ENCODE data around the gene ALDOC. TPM values are rescaled to one million over a fixed set of nuclear protein-coding genes. Genes with fewer than 3 reads are reported as not detected.

ALDOC gene
- total RNA-seq, 3 donors from 2014 or later = 19.7 to 191 (median 40.7) TPM

DNA sequence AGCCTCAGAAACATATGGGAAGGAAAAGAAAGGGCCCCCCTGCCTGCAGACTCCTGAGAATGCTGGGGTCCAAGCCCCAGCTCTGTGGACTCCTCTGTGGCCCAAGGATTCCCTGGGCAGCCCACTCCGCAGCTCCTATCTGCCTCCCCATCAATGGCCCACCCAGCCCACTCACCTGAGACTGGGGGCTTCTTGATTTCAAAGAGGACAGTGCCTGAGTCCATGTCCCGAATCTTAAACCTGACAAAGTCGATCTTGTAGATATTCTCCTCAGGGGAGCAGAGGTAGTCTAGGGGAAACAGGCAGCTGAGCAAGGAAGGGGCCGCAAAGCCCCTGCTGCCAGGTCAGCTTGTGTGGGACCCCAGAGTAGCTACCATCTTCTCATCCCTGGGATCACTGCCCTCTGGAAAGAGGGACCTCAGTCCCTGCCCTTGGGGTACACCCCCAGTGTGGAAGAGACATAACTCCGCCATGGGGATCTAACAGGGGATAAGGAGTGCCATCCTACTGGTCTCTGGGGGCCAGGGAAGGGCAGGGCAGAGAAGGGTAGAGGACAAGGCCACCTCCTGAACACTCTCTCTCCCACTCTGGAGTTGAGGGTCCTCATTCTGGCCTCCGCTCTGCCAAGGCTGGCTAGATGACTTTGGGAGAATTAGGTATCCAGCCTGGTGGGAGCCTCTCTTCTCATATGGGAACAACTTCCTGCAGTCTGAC, 28.1 kb downstream of the ALDOC start:
- H3K27me3 ChIP-seq = no peaks in the 10 kb centered on the region
- no peak overlapping the region for H3K27ac ChIP-seq
- H3K4me3 ChIP-seq = no peak overlapping the region
- no peaks in the 10 kb centered on the region for H3K9me3 ChIP-seq
- DNase-seq (ENCODE audit: low spot score in 2 of 2) = no peak
- TF ChIP-seq POLR2A (IDR thresholded peaks at IDR 0.05) = no peak
- TF ChIP-seq, protein P1, sequence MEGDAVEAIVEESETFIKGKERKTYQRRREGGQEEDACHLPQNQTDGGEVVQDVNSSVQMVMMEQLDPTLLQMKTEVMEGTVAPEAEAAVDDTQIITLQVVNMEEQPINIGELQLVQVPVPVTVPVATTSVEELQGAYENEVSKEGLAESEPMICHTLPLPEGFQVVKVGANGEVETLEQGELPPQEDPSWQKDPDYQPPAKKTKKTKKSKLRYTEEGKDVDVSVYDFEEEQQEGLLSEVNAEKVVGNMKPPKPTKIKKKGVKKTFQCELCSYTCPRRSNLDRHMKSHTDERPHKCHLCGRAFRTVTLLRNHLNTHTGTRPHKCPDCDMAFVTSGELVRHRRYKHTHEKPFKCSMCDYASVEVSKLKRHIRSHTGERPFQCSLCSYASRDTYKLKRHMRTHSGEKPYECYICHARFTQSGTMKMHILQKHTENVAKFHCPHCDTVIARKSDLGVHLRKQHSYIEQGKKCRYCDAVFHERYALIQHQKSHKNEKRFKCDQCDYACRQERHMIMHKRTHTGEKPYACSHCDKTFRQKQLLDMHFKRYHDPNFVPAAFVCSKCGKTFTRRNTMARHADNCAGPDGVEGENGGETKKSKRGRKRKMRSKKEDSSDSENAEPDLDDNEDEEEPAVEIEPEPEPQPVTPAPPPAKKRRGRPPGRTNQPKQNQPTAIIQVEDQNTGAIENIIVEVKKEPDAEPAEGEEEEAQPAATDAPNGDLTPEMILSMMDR (IDR thresholded peaks at IDR 0.05) = no peak
- H3K4me1 ChIP-seq = peaks cover 0 to 10% of the 10 kb centered on the region in 2 donors
- no peaks in the 10 kb centered on the region for H3K36me3 ChIP-seq
- intact Hi-C loops (cut with DNase I; ENCODE audit: low total_unique reads) = no loop called here

DNA sequence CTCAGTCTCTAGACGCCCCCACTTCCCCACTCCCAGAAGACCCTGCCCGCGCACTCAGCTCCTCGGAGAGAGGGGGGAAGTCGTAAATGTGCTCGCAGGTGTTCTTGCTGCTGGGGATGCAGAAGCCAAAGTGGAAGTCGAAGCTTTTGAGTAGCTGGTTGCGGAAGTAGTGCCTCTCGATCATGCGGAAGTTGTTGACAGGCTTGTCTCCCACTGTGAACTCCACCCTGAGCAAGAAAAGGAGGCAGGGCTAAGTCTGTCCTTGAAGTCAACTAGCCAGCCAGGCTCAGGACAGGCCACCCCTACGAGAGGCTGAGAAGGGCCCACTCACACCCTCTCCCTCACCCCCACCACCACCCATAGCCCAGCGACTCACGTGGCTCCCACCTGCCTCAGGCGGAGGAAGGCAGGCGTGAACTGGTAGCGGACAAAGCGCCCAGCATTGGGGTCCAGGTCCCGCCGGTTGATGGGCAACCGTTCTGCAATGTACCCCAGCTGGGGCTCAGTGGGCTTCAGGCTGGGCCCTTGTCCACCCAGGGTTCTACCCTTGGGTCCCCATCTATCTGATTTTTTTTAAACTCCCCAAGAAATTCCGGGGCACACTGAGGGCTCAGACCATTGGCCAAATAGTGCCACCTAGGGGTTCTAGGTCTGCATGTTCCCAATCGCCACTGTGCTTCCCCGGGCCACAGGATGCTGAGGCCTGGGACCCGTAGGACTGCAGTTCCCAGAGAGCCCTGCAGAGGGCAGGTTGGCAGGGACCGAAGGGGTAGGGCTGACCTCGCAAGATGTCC, 28.9 kb downstream of the ALDOC start:
- H3K27ac ChIP-seq = no peak overlapping the region
- TF ChIP-seq, protein P1 (IDR thresholded peaks at IDR 0.05) = peak; percentile 25 to 84 (median 79)
- TF ChIP-seq POLR2AphosphoS5 (IDR thresholded peaks at IDR 0.05) (no peak), POLR2A (IDR thresholded peaks at IDR 0.05) (no peak)
- H3K4me3 ChIP-seq = no peak overlapping the region
- no peaks in the 10 kb centered on the region for H3K36me3 ChIP-seq
- peak; percentile 60 to 80 for DNase-seq (ENCODE audit: low spot score in 2 of 2)
- intact Hi-C loops (cut with DNase I; ENCODE audit: low total_unique reads) = no loop called here
- H3K27me3 ChIP-seq = no peaks in the 10 kb centered on the region
- H3K4me1 ChIP-seq = peaks cover 0 to 10% of the 10 kb centered on the region in 2 donors
- no peaks in the 10 kb centered on the region for H3K9me3 ChIP-seq

DNA sequence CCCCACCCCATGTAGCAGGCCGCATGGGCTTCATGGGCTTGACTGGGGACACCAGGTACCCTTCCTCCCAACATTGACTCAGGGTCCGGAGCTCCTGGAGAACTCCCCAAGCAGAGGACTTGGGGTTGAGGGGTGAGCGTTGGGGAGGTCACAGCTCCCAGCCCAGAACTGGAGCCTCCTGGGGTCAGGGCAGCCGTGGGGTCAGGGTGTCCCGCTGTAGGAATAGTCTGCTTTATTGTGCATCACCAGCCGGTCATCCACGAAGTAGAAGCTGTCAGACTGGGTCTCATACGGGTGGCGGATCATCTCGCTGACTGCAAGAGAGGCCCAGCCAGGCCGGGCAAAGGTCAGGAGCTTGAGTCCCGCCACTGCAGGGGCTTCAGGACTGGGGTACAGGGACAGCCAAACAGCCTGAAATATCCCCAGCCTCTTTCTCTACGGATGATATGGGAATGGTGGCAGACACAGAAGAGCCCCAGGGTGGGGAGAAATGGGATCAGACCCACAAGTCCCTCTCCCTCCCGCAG, 29.5 kb downstream of the ALDOC start:
- no peak for DNase-seq (ENCODE audit: low spot score in 2 of 2)
- no peaks in the 10 kb centered on the region for H3K9me3 ChIP-seq
- H3K36me3 ChIP-seq = no peaks in the 10 kb centered on the region
- TF ChIP-seq POLR2AphosphoS5 (IDR thresholded peaks at IDR 0.05) = no peak
- TF ChIP-seq, protein P1 (IDR thresholded peaks at IDR 0.05) = no peak
- TF ChIP-seq POLR2A (IDR thresholded peaks at IDR 0.05) = no peak
- H3K27ac ChIP-seq = peak overlapping the region in 1 of 2 donors; percentile 28
- H3K4me3 ChIP-seq = no peak overlapping the region
- intact Hi-C loops (cut with DNase I; ENCODE audit: low total_unique reads) = no loop called here
- H3K4me1 ChIP-seq = peaks cover 0 to 10% of the 10 kb centered on the region in 2 donors
- H3K27me3 ChIP-seq = no peaks in the 10 kb centered on the region

DNA sequence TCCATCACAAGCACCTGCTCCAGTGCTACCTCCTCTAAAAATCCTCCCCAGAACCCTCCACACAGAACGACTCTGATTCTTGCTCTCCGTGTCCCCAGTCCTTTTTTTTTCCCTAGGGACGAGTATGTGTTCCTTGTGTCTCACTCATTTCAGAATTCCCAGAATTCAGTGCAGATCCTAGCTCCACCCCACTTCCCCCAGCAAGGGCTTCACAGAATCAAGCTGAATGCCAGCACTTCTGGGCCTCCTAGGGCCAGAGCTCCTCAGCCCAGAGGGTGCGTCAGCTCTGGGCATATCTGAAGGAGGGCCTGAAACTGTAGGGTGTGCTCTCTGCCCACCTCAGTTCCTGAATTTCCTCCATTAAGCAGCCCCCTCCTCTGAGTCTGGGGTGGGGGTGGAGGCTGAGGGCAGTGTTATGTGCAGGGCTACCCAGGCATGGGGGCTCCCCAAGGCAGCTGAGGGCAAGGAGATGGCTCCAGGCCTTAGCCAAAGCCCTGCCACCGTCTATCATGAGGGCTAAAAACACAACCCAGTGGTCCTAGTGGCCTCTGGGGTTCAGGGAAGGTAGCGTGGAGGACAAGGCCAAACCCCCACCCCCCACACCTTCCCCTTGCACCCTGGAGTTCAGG, 30.8 kb downstream of the ALDOC start:
- intact Hi-C loops (cut with DNase I; ENCODE audit: low total_unique reads) = no loop called here
- Histone ChIP-seq H3K4me3 (no peak overlapping the region), H3K27me3 (no peaks in the 10 kb centered on the region), H3K36me3 (no peaks in the 10 kb centered on the region), H3K9me3 (no peaks in the 10 kb centered on the region), H3K4me1 (peaks cover 0 to 2% of the 10 kb centered on the region in 2 donors), H3K27ac (peak overlapping the region; percentile 26 to 71)
- TF ChIP-seq, protein P1 (IDR thresholded peaks at IDR 0.05) = no peak
- TF ChIP-seq POLR2A (IDR thresholded peaks at IDR 0.05) (no peak), POLR2AphosphoS5 (IDR thresholded peaks at IDR 0.05) (no peak)
- DNase-seq (ENCODE audit: low spot score in 2 of 2) = no peak

All from breast epithelium (tissue), 4 donors.